ENCODE data around the gene PTPRR.
"Not testable (repeated sequence)": the region's sequence is repeated elsewhere in the genome, so short reads cannot be mapped to it uniquely, and the experiment has no call there.

The PTPRR gene

DNA sequence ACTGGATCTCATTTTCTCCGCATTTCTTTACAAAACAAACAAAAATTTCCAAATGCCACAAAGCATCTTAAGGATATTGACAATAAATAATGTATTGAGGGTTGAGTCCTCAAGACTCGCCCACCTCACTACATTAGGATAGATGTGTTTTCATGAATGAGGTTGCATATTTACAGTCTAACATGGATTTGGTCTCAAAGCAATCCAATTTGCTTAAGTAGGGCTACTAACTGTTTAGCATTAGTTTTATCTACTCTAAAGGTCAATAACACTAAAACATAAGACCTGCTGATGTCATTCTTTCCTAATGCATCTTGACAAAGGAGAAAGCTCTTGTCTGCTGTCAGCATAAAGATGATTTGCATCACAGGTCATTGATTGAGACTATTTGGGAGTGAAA lies 82.4 kb downstream of the PTPRR start:
- no peak for DNase-seq

DNA sequence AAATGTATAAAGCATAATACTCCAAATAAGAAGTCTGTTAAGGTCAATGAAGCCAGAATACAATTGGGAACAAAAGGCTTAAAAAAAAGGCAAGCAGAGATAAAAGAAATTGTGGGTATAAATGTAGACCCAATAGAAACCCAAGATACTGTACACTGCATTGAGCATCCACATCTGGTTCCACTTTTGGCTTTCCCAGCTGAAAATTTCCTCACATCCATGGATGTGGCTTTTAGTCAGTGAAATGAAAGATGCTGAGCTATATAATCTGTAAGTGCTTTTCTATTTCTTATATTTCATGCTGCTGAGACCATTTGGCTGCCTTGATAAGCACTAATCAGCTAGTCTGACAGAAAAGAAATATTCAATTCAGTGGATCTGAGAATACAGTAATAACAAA lies 83.5 kb downstream of the PTPRR start:
- no peak for DNase-seq

DNA sequence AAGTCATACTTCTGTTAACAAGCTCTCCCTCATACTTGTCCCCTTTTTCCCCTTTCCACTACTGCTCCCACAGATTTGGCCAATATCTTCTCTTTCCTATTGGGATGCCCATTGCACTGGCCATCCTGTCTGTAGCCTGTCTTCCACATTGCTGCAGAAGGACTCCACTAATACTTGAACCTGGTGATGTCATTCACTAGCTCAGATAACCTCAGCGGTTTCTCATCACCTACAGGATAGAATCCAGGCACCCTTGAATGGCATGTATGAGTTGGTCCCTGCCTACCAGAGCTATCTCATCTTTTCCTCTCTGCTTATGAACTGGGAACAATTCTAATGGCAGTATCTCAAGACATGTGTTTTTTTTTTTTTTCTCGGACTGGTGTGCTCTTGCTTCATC lies 84.6 kb downstream of the PTPRR start:
- no peak for DNase-seq

DNA sequence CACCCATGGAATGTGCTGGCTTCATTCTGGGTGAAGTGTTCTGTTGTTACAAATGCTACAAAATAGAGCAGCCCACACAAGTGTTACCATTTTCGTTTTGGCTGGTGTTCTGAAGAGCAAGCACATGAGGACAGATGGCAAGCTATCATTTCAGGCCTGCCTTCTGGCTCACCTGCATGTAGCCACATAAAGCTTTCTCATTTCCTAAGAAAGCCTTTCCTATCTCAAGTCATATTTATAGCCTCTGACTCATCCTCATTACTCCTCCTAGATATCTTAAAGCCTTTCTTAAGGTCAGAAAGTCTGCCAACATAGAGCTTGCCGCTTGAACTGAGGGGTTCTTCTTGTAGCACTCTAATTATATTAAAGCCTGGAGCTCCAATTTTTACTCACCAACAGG lies 89.0 kb downstream of the PTPRR start:
- no peak for DNase-seq

DNA sequence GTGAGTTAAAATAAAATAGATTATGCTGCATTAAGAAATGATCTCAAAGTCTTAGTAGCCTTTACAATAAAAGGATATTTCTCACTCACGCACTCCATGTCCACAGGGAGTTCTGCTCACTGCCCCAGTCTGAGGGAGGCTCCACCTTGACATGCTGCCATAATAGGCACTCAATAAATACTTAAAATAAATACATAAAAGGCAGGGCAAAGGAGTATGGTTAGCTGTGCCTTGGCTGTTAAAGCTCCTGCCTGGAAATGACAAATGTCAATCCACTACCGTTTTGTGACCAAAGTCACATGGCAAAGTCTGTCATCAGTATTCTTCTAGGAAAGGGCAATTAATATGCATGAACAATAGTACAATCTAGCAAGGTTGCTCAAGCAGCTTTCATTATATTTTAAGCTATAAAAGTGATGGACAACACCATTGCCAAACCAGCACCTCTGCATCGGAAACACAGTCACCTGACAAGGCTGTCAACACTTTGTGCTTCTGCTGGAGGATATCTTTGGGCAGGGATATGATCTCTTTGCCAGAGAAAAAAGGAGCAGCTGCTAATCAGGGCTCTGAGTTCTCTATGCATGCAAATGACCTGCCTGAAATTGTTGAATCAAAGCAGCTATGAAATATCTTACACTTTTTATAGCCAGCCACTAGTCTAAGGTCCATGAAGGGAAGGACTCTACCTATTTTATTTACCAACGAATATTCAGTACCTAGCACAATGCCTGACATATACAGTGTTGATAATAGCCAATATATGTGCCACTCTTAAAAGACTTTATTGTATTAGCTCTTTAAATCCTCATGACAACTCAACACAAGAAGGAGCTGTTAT lies 90.1 kb downstream of the PTPRR start:
- DNase-seq: no peak

DNA sequence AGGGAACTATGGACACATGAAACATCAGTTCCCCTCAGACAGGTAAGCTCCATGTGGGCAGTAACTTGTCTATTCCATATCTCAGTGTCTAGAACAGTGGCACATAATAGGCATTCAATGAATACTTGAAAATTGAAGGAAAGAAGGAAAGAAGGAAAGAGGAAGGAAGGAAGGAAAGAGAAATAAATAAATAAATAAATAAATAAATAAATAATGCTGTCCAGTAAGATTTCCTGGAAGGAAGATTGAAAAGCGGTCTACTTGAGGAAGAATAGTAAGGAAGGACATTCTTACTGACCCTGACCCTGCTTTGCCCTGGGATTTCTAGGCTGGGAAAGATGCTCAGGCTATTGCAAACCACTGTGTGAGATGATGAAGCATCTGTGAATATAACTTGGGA lies 91.5 kb downstream of the PTPRR start:
- DNase-seq: no peak

DNA sequence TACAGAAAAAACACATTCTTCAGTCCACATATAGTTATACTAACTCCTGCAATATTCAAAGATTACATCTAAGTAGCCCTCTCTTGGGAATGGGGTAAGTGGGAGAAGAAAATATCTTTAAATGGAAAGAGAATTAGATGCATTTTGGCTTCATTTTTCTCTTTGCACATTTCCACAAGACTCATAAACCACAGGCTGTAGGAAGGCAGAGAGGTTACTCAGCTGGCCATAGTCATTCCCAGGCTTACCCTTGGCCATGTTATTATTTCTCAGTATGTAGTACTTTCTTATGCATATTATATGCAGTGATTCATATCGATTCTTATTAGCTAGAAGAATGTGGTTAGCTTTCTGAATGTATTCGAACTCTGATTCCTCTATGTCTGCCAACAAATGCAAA lies 92.2 kb downstream of the PTPRR start:
- no peak for DNase-seq

DNA sequence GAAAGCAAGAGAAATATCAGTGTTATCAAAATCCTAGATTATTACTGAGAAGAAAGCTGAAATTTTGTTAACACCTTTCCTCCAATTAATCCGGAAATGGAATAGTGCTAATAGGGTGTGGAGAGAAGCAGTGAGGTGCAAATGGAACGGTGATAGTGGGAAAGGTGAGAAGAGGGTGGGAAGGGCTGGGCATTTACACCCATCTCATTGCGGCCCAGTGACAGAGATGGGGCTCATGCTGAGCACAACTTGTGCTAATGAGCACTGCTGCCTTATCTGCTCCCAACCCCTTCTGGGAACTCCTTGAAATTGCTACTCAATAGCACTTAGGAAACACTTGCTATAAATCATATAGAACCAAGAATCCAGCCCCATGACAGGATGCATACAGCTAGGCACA lies 94.4 kb downstream of the PTPRR start:
- no peak for DNase-seq

DNA sequence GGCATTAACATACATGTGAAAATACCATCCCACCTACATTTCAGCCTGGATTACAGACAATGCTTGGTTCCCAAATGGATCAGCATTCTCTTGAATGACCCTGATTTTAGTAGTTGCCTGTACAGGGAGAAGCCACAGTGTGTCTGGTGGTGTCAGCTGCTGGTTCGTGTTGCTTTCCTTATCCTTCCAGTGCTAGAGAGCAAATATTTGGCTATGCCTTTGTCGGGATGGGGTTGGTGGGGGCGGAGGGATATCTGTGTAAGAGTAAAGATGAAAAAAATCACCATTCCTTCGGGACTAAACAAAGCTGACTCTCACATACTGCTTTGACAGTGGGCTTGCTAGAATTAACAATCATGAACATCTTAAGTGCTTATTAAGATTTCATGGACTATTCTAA lies 96.0 kb downstream of the PTPRR start:
- no peak for DNase-seq

DNA sequence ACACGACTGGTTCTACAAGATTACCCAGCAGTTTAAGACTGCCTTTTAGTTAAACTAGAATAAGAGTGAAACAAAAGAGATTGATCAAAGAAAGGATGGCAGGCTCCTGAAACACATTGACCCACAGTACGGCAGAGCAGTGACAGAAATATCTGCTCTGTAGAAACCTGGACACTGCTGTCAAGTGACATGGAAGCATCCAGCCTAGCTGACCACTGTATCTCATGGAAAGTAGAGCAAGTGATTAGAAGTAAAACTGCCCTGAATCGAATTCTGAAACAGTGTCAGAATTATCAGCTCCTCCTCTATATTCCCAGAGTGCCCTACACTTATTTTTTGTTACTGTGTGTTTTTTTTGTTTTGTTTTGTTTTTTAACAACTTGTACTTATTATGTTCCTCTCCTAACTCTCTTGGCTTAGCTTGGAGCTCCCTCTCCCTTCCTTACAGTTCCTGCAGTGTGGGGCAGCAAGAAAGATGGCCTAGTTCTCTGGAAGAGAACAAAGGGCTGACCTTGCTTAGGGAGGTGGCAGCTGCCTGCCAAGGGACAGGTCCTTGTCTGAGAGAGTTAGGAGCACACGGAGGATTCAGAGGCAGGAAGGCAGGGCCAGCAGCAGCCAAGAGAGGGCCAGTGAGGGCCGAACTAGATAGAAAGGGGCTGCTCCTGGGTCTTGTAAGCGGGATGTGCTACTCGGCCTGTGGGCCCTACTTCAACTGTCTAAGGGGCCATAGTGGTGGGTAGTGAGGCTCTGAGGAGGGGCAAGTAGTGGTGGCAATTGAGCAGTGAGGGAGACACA lies 97.2 kb downstream of the PTPRR start:
- DNase-seq: no peak

DNA sequence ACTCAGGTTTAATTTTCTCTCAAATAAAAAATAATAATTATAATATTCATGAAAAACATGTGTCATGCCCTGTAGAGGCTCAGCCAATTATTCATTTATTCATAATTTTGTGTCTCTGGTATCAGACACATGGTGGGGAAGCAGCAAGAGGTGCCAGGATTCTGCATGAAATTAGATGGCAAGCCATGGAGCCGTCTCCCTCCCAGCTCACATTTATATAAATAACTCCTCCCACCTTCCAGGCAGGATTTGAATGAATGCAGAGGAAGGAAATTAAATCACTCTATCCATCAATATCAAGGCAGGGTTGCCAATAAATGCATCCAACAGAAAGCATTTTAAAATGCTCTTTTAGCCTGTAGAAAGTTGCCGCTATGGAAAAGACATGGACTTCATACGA lies 98.1 kb downstream of the PTPRR start:
- DNase-seq: no peak

DNA sequence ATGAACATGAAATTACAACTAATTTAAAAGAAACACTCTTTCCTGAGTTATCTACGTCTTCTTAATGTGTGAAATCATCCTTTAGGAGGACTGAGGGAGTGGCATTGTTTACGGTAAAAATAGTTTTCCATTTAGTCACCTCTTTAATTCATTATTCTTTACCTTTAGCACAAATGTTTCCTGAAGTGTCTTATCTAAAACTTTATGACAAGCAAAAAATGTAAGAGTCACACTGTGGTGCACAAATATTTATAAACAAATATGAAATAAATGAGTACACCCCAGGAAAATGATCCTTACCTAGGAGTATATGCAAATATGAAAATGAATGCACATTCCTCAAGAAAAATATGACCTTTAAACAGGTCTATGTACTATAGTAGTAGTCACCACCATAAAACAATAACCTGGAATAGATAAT lies 104.6 kb downstream of the PTPRR start:
- DNase-seq: no peak

DNA sequence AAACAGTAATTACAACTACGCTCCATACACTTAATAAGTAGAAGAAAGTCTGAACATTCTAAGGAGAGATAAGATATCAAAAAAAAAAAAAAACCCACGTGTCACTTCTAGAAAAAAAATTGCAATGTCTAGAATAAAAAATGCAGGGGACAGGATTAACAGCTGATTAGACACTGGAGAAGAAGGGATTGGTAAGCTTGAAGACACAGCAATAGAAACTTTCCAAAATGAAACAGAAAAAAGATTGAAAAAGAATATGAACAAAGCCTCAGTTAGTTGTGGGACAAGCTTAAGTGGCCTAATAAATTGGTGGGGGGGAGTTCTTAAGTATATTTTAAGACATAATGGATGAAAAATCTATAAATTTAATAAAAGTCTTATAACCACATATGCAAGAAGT lies 105.5 kb downstream of the PTPRR start:
- no peak for DNase-seq

DNA sequence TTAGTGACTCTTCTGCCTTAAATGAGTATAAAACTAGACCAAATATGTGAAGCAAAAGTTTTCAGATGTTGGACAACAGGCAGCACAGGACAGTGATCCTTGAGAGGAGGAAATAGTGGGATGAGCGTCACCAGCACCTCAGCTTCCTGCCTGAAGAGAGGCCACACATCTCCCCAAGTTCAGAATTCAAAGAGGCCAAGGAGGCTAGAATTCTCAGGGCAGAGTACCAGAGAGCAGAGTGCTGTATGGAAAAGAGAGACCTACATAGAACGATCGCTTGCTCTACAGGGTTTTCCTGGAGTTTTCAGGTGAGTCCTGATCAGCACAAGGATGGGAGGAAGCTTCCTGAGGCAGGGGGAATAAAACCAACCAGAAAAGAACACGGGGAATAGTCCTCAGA lies 107.0 kb downstream of the PTPRR start:
- DNase-seq: no peak

DNA sequence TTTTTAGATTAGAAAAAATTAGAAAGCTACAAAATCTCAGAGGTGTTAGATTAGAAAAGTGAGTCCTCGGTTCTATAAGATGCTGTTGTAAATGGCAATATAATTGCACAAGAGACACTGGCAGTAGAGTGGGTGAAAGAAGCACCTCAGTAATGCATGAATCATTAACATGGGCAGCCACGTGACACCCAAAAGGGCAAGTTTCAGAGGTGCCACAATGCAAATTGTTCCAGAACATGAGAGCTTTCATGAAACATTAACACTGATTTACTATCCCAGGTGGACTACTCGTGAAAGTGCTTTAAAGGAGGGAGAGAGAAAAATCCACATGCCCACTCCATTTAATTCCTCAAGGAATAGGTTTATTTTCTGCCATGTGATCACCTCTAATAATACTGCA lies 108.4 kb downstream of the PTPRR start:
- no peak for DNase-seq

DNA sequence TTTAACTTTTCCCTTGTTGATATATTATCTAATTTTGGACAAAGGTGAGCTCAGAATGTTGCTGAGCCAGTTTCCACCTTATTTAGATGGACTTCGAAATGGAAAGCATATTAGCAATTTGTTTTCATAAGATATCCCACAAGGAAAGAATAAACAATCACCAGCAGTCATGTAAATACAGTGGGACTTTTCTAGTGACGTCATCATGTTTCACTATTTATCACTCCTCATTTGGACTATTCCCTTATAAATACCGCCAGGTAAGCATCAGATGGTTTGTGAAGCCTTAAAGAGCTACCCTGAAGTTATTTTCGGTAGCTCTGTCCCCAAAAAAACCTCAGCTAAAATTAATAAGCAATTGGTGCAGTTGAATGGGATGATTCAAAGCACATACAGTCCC lies 110.7 kb downstream of the PTPRR start:
- DNase-seq: no peak

DNA sequence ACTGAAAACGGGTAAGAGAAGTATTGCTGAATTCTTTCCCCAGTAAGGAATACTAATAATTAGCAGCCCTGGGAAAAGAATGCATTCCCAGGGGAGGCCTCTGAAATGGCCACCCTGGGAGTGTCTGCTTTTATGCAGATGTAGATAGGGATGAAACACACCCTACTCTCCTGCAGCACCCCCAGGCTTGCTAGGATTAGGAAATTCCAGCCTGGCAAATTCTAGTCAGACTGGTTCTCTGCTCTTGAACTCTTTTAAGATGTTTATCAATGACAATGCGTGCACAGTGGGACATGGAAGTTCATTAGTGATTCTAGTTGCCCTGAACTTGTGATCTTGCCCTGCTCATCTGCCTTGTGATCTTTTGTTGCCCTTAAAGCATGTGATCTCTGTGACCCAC lies 112.5 kb downstream of the PTPRR start:
- DNase-seq: not testable (repeated sequence)

DNA sequence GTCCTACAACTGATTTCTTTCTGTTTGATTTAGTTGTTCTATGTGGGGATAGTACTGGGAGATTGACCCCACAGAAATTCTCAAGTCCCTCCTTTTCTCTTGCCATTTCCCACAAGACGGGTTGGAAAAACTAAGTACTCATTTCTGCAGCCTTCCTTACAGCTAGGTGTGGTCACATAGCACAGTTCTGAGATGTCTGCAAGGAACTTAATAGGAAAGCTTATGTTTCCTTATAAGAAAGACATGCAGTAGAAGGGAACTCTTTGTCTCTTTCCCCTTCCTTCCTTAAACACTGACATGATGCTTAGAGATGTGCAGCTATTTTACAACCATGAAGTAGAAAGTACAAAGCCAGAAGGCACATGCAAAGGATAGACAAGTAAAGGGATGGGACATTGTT lies 113.7 kb downstream of the PTPRR start:
- no peak for DNase-seq

DNA sequence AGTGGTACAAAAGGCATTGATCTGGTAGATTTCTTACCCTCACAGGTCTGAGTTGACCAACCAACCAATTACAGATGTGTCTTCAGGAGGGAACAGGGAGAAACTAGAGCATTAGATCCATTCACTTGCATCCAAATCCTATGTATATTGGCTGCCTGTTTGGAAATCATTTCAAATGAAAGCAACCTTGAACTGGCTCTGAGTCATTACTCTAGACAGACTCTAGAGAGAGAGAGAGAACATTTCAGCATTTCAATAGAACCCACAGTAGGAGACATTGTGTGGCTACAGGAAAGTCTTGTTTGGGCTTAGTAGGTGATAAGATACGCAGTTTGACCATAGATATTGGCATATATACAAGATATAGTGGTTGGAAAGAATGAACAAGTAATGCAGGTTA lies 114.5 kb downstream of the PTPRR start:
- DNase-seq: no peak

DNA sequence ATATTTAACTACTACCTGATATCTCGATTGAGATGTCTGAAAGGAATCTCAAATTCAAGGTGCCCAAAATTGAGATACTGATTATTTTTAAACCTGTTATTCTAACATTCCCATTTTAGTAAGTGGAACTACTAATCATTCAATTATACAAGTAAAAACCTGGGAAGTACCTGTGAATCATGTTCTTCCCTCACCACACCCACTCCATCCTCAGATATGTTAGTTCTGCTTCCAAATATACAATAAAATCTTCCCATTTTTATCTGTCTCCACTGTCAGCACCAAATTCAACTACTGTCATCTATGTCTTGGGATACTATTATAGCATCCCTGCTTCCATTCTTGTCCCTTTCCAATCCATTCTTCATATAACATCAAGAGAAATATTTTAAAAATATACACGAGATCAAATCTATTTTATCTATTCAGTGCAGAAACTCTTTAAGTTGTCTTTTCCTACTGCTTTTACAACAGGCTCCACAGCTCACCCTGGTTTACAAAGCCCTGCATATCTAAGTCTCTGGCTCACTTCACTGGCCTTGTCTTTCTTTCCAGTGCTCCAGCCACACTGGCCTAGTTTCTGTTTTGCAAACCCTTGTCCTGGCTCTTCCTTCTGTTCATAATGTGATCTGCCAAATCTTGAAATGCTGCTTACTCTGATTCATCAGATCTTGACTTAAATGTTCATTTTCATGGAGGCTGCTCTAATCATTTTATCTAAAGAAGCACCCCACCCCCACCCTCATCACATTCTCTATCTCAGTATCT lies 122.3 kb downstream of the PTPRR start:
- DNase-seq: no peak

DNA sequence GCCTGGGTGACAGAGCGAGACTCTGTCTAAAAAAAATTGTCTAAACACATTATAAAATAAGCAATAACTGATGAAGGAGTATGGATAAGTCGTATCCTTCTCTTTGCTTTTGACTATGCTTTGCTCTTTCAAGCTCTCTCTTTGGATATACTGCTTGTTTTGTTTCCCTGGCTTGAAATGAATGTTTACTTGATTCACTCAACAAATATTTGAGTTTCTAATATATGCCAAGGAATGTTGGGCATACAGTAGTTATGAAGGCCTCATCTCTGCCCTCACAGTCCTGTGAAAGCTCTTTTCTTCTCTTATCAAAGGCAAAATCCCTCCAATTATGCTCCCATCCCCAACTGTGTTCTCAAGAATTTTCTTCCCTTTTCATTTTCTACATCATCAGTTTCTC lies 123.5 kb downstream of the PTPRR start:
- DNase-seq: no peak

DNA sequence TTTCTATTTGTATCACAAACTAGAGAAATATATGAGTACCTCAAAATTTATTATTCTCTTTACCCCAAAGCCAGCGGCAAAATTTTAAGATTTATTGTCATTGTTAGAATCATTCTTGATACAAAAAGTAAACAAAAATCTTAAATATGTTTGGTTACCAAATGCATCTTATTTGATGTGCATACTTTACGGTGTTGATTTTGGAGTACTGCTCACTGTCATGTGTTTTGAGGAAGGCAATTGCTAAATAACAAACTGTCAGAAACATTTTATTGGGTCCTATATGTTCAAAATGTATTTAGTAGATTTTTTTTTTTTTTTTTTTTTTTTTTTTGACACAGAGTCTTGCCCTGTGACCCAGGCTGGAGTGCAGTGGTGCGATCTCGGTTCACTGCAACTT lies 124.9 kb downstream of the PTPRR start:
- DNase-seq: no peak

DNA sequence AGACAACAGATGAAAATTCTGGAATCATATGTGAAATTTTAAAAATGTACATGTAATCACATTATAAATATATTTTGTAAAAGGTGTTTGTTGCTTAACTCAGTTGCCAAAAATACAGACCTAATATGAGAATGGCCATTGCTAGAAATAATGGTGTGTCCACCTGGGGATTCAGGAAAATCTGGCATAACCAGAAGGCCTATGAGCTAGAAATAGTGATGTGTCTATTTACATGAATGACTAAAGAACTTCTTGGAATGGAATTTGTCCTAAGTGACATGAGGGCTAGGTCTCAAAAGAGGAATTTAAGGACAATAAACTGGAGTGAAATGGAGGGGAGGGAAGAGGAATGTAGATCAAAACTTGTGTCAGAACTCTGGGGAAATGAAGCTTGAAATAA lies 126.4 kb downstream of the PTPRR start:
- DNase-seq: no peak

DNA sequence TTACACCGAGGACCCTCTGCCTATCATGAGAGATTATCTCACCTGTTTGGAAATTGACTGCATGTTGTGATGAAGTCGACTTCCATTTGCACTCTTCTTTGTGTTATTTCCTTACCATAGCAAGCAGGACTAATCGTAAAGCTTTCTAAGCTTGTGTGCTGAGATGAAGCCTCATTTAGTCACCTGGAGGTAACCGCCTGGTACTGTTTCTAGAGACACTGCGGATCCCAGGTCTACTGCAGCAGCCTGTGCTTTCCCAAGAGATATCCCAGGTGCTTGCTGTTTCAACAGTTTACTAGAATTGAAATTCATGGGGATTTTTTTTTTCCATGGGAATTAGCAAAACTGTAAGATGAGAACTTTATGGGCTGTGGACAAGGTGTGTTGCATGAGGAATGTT lies 131.8 kb downstream of the PTPRR start:
- no peak for DNase-seq
